Psoas muscle (tissue), 8 donors: Measurements from ENCODE around the gene MGME1. TPM values are rescaled to one million over a fixed set of nuclear protein-coding genes. Genes with fewer than 3 reads are reported as not detected.
A peak's percentile ranks its signal among the peaks of the same experiment; 100 is the strongest.

Experiments used
- ATAC-seq, 4 donors: fragments of 200-7000 bp; cut with Tn5 transposase; one replicate each; pipeline ENCODE4 v1.9.1; 2020; ENCODE audit warnings: moderate library complexity in 3 of 4, mild to moderate bottlenecking in 2 of 4
- DNase-seq, 2 donors: peaks; one replicate each; pipeline ENCODE4 v3.0.0-alpha.2; 2020
- H3K27ac ChIP-seq: fragments of 200-600 bp; one replicate; pipeline ENCODE4 v1.8.0; 2022
- H3K27me3 ChIP-seq, 3 donors: fragments of 200-600 bp in 1 of 3; one replicate each; pipeline versions ENCODE4 v1.6.1 to v1.8.0; 2013 to 2022; ENCODE audit warnings: low read length in 2 of 3, mild to moderate bottlenecking in 2 of 3, moderate library complexity in 1 of 3; ENCODE audit not compliant: insufficient read depth in 3 of 3
- H3K36me3 ChIP-seq, 2 donors: fragments of 200-600 bp in 1 of 2; one replicate each; pipeline versions ENCODE4 v1.6.1 to v1.8.0; 2013 to 2022; ENCODE audit warnings: low read depth in 1 of 2, mild to moderate bottlenecking in 1 of 2, moderate library complexity in 1 of 2; ENCODE audit not compliant: insufficient read depth in 1 of 2
- H3K4me1 ChIP-seq: fragments of 200-600 bp; one replicate; pipeline ENCODE4 v1.8.0; 2022
- H3K4me3 ChIP-seq: fragments of 200-600 bp; one replicate; pipeline ENCODE4 v1.8.0; 2022; ENCODE audit warnings: mild to moderate bottlenecking
- H3K9me3 ChIP-seq: fragments of 200-600 bp; one replicate; pipeline ENCODE4 v1.8.0; 2022
- CTCF ChIP-seq: fragments of 200-600 bp; IDR thresholded peaks from one replicate; pipeline ENCODE4 v1.8.0; 2022; ENCODE audit warnings: antibody characterized with exemption
- WGBS, 3 donors: extraction: QIAGEN DNeasy Blood & Tissue Kit; methylation state at CpG; one replicate each; pipeline versions ENCODE4 v1.1.6 to v1.1.7; 2013; 5-methylcytosine and 5-hydroxymethylcytosine counted together
- intact Hi-C, 2 donors: fragments of 100-400 bp; cut with DNase I; formaldehyde crosslinking; loops; one replicate each; pipeline versions ENCODE4 v1.11.0 to v1.14.2; 2022
- polyA plus RNA-seq, 3 donors: library from polyadenylated mRNA; stranded (reverse); fragments of 200-250 nt; gene quantifications; one replicate each; pipeline ENCODE4 v1.2.3, GENCODE V29; 2013
- total RNA-seq, 4 donors: library from RNA; stranded (reverse); fragmentation: NEBNext Ultra II Directional in 2 of 4; extraction: Animal tissue kit (Norgen Biotek cat#: 25700) in 2 of 4; gene quantifications; one replicate each; pipeline versions ENCODE4 v1.2.1 to v1.2.4, GENCODE V29; 2021 to 2023
- donor health status: healthy with polysubstance abuse.
- donor health status: DM: no; HTN: no; CAD: no; lungs with moderate emphysema.
- donor health status: Bipolar disorder and iron deficiency.
- donor health status: healthy.
- donor health status: DM: yes; HTN: yes; CAD: no.
- donor health status: DM: no; HTN: no; CAD: no.
- donor health status: DM: no; HTN: no; CAD: no.
- donor health status: DM: yes; HTN: yes; CAD: no.

Gene MGME1
- total and polyA plus RNA-seq, 7 donors: 4.3 to 21.8 (median 9.2) TPM

- no peak for DNase-seq
- no peak for ATAC-seq
- no peaks in the 10 kb centered on the region for H3K9me3 ChIP-seq
- intact Hi-C loops: loop anchor here in 1 of 2 donors (2.0 to 5.0 kb wide), 3 partner anchors 38 to 268 kb away; no protein-coding TSS in a partner anchor
- no peak overlapping the region for H3K4me3 ChIP-seq
- H3K27ac ChIP-seq: no peak overlapping the region
- H3K4me1 ChIP-seq: peaks cover 32% of the 10 kb centered on the region
- no peaks in the 10 kb centered on the region for H3K27me3 ChIP-seq
- H3K36me3 ChIP-seq: peaks cover 0 to 6% of the 10 kb centered on the region in 2 donors
- no peak for TF ChIP-seq CTCF
- WGBS, 3 donors: 85 to 86% (median 85%) methylated on average over 9 of the region's 9 CpGs
These were observed 33.1 kb upstream of the MGME1 start for GRCh38 chr20:17935761-17936160.

- peaks cover 32% of the 10 kb centered on the region for H3K4me1 ChIP-seq
- H3K36me3 ChIP-seq: peaks cover under 1 to 11% of the 10 kb centered on the region in 2 donors
- intact Hi-C loops: loop anchor here in 1 of 2 donors (2.0 to 5.0 kb wide), 3 partner anchors 39 to 269 kb away; no protein-coding TSS in a partner anchor
- no peak for TF ChIP-seq CTCF
- 35 to 50% (median 42%) methylated on average over 8 of the region's 8 CpGs for WGBS, 3 donors
- H3K27ac ChIP-seq: peak overlapping the region; percentile 38
- no peak overlapping the region for H3K4me3 ChIP-seq
- DNase-seq (no peak), ATAC-seq (peak in 2 of 4 donors; percentile 28 to 40)
- no peaks in the 10 kb centered on the region for H3K9me3 ChIP-seq
- H3K27me3 ChIP-seq: no peaks in the 10 kb centered on the region
These were observed 32.5 kb upstream of the MGME1 start for GRCh38 chr20:17936286-17936760.

GRCh38 chr20:17936761-17937732 is 31.8 kb upstream of the MGME1 start:
- ATAC-seq (peak; percentile 14 to 45 (median 30)), DNase-seq (peak; percentile 66 to 67)
- WGBS, 3 donors: 14 to 22% (median 15%) methylated on average over 19 of the region's 19 CpGs
- no peaks in the 10 kb centered on the region for H3K27me3 ChIP-seq
- intact Hi-C loops: loop anchor here in 1 of 2 donors (2.0 to 5.0 kb wide), 3 partner anchors 40 to 270 kb away; no protein-coding TSS in a partner anchor
- no peak for TF ChIP-seq CTCF
- peaks cover 5 to 18% of the 10 kb centered on the region in 2 donors for H3K36me3 ChIP-seq
- no peaks in the 10 kb centered on the region for H3K9me3 ChIP-seq
- no peak overlapping the region for H3K4me3 ChIP-seq
- H3K4me1 ChIP-seq: peaks cover 32% of the 10 kb centered on the region
- H3K27ac ChIP-seq: peak overlapping the region; percentile 38

GRCh38 chr20:17938871-17939619 is 29.8 kb upstream of the MGME1 start:
- TF ChIP-seq CTCF: peak; percentile 90
- Histone ChIP-seq H3K27ac (peak overlapping the region; percentile 38), H3K4me3 (no peak overlapping the region), H3K27me3 (no peaks in the 10 kb centered on the region), H3K36me3 (peaks cover 5 to 38% of the 10 kb centered on the region in 2 donors), H3K4me1 (peaks cover 27% of the 10 kb centered on the region), H3K9me3 (no peaks in the 10 kb centered on the region)
- ATAC-seq (peak; percentile 77 to 88 (median 84)), DNase-seq (peak; percentile 60 to 80)
- WGBS, 3 donors: 6 to 14% (median 10%) methylated on average over 13 of the region's 13 CpGs
- intact Hi-C loops: loop anchor here in 1 of 2 donors (2.0 to 5.0 kb wide), 3 partner anchors 42 to 402 kb away; no protein-coding TSS in a partner anchor
